Lung (tissue), 12 donors: ENCODE measurements around the gene MAPKAP1. TPM values are rescaled to one million over a fixed set of nuclear protein-coding genes. Genes with fewer than 3 reads are reported as not detected.

ENCODE experiments used
- ATAC-seq: fragments of 200-7000 bp; cut with Tn5 transposase; one replicate; pipeline ENCODE4 v1.9.1; 2020; ENCODE audit warnings: moderate number of reproducible peaks; ENCODE audit not compliant: insufficient read depth, low FRiP score
- DNase-seq, 3 donors: peaks; one replicate each; pipeline ENCODE4 v3.0.0-alpha.2; 2013 to 2017
- H3K27ac ChIP-seq, 2 donors: one replicate each; pipeline ENCODE4 v1.5.1; 2013; ENCODE audit warnings: mild to moderate bottlenecking in 2 of 2, moderate library complexity in 2 of 2, control low read depth in 1 of 2, inconsistent platforms in 1 of 2, low read depth in 1 of 2, low read length in 1 of 2
- H3K27me3 ChIP-seq, 3 donors: one replicate each; pipeline ENCODE4 v1.5.1; 2013; ENCODE audit warnings: low read length in 2 of 3; ENCODE audit not compliant: control insufficient read depth in 3 of 3, insufficient read depth in 3 of 3
- H3K36me3 ChIP-seq, 4 donors: one replicate each; pipeline ENCODE4 v1.5.1; 2013; ENCODE audit warnings: low read length in 4 of 4, mild to moderate bottlenecking in 1 of 4, moderate library complexity in 1 of 4; ENCODE audit not compliant: control insufficient read depth in 4 of 4, insufficient read depth in 4 of 4
- H3K4me1 ChIP-seq, 5 donors: one replicate each; pipeline ENCODE4 v1.5.1; 2013; ENCODE audit warnings: low read length in 5 of 5, mild to moderate bottlenecking in 2 of 5, moderate library complexity in 1 of 5; ENCODE audit not compliant: control insufficient read depth in 5 of 5, insufficient read depth in 5 of 5
- H3K4me3 ChIP-seq: one replicate; pipeline ENCODE4 v1.5.1; 2013; ENCODE audit warnings: mild to moderate bottlenecking, control low read depth, moderate library complexity
- H3K9ac ChIP-seq, 2 donors: one replicate each; pipeline ENCODE4 v1.5.1; 2013; ENCODE audit warnings: low read length in 2 of 2, control low read depth in 1 of 2; ENCODE audit not compliant: insufficient read depth in 1 of 2
- H3K9me3 ChIP-seq, 4 donors: one replicate each; pipeline ENCODE4 v1.5.1; 2013; ENCODE audit warnings: low read length in 3 of 4, mild to moderate bottlenecking in 1 of 4, moderate library complexity in 1 of 4; ENCODE audit not compliant: control insufficient read depth in 4 of 4, insufficient read depth in 3 of 4
- CTCF ChIP-seq: IDR thresholded peaks from 2 replicates; pipeline ENCODE4 v1.5.1; 2012; ENCODE audit warnings: mild to moderate bottlenecking; ENCODE audit errors: control extremely low read depth, extremely low read depth
- WGBS, 2 donors: extraction: QIAGEN DNeasy Blood & Tissue Kit; methylation state at CpG; one replicate each; pipeline ENCODE4 v1.1.7; 2013; 5-methylcytosine and 5-hydroxymethylcytosine counted together
- polyA plus RNA-seq, 2 donors: library from polyadenylated mRNA; stranded (reverse); fragments of 200-250 nt; gene quantifications; one replicate each; pipeline ENCODE4 v1.2.1, GENCODE V29; 2013
- total RNA-seq, 2 donors: library from RNA; depleted of rRNA in 1 of 2; stranded (reverse); fragments of >200 nt in 1 of 2; gene quantifications; one replicate each; pipeline ENCODE4 v1.2.1, GENCODE V29; 2014 to 2021
- donor health status: control.
- donor health status: control.
- donor health status: Bipolar disorder and iron deficiency.
- donor health status: healthy.
- donor health status: DM: yes; HTN: yes; CAD: no.

MAPKAP1 gene
- total and polyA plus RNA-seq, 4 donors, result 53.0 to 83.3 (median 66.7) TPM

- 73 to 86% methylated on average over 5 of the region's 5 CpGs for WGBS, 2 donors
- DNase-seq (peak in 1 of 3 donors; percentile 38), ATAC-seq (no peak)
- Histone ChIP-seq H3K27me3 (no peaks in the 10 kb centered on the region), H3K9ac (no peak overlapping the region), H3K4me3 (no peak overlapping the region), H3K9me3 (no peaks in the 10 kb centered on the region), H3K36me3 (no peaks in the 10 kb centered on the region), H3K4me1 (peaks cover 0 to 11% (median 3%) of the 10 kb centered on the region in 5 donors), H3K27ac (no peak overlapping the region)
- TF ChIP-seq CTCF, result no peak
Measured at GRCh38 chr9:125493384-125493783, 213.6 kb downstream of the MAPKAP1 start.

GRCh38 chr9:125492719-125493118, 214.3 kb downstream of the MAPKAP1 start:
- ATAC-seq (no peak), DNase-seq (no peak)
- Histone ChIP-seq H3K27me3 (no peaks in the 10 kb centered on the region), H3K27ac (no peak overlapping the region), H3K4me1 (peaks cover 0 to 6% (median 3%) of the 10 kb centered on the region in 5 donors), H3K36me3 (no peaks in the 10 kb centered on the region), H3K9ac (no peak overlapping the region), H3K9me3 (no peaks in the 10 kb centered on the region), H3K4me3 (no peak overlapping the region)
- 83 to 95% methylated on average over 2 of the region's 2 CpGs for WGBS, 2 donors
- no peak for TF ChIP-seq CTCF

GRCh38 chr9:125487842-125488241, 219.2 kb downstream of the MAPKAP1 start:
- H3K27me3 ChIP-seq, result no peaks in the 10 kb centered on the region
- ATAC-seq (no peak), DNase-seq (no peak)
- H3K9ac ChIP-seq, result no peak overlapping the region
- no peak overlapping the region for H3K4me3 ChIP-seq
- no peak overlapping the region for H3K27ac ChIP-seq
- H3K9me3 ChIP-seq, result no peaks in the 10 kb centered on the region
- peaks cover 0 to 5% (median 2%) of the 10 kb centered on the region in 4 donors for H3K36me3 ChIP-seq
- no peak for TF ChIP-seq CTCF
- H3K4me1 ChIP-seq, result peaks cover 0 to 5% (median 0%) of the 10 kb centered on the region in 5 donors
- WGBS, 2 donors, result 52 to 63% methylated on average over 2 of the region's 2 CpGs

GRCh38 chr9:125486576-125486975, 220.4 kb downstream of the MAPKAP1 start:
- H3K4me1 ChIP-seq, result peaks cover 0 to 5% (median 0%) of the 10 kb centered on the region in 5 donors
- WGBS, 2 donors, result 67 to 84% methylated on average over 5 of the region's 5 CpGs
- H3K27ac ChIP-seq, result peak overlapping the region; percentile 9 to 92
- peaks cover 0 to 6% (median 2%) of the 10 kb centered on the region in 4 donors for H3K36me3 ChIP-seq
- ATAC-seq, result peak; percentile 62
- H3K9ac ChIP-seq, result no peak overlapping the region
- no peaks in the 10 kb centered on the region for H3K27me3 ChIP-seq
- no peaks in the 10 kb centered on the region for H3K9me3 ChIP-seq
- TF ChIP-seq CTCF, result no peak
- no peak for DNase-seq
- no peak overlapping the region for H3K4me3 ChIP-seq
